ENCODE measurements around the gene ALK. TPM values are rescaled to one million over a fixed set of nuclear protein-coding genes. Genes with fewer than 3 reads are reported as not detected.
A peak's percentile ranks its signal among the peaks of the same experiment; 100 is the strongest.

ALK gene
- total and polyA plus RNA-seq, 2 experiments from 2014 or later, result 0.35 TPM; not detected in 1

GRCh38 chr2:29898999-29899398, 22.4 kb downstream of the ALK start:
- Mint-ChIP-seq H3K4me3 (no peak overlapping the region), H3K27me3 (ENCODE audit: insufficient read depth, low read depth, poor library complexity) (peaks cover 8% of the 10 kb centered on the region), H3K4me1 (peaks cover 63% of the 10 kb centered on the region), H3K9me3 (no peaks in the 10 kb centered on the region; the same call in 2 of the 3 replicates), H3K36me3 (ENCODE audit: low read depth) (no peaks in the 10 kb centered on the region), H3K27ac (no peak overlapping the region)
- Histone ChIP-seq H3K4me2 (peak overlapping the region; percentile 60), H2AFZ (peak overlapping the region; percentile 56), H3K36me3 (ENCODE audit: insufficient read depth) (no peaks in the 10 kb centered on the region), H3K4me1 (ENCODE audit: insufficient read depth) (peaks cover 76% of the 10 kb centered on the region), H4K20me1 (replicated peaks; ENCODE audit: insufficient read depth) (no peaks in the 10 kb centered on the region), H3K79me2 (replicated peaks; ENCODE audit: insufficient read depth) (no peaks in the 10 kb centered on the region), H3F3A (replicated peaks; ENCODE audit: low read depth) (no peaks in the 10 kb centered on the region), H3K9me2 (ENCODE audit: insufficient read depth) (0 out of 2 replicates have a peak, but pooled peaks cover 5% of the 10 kb centered on the region), H3K4me3 (no peak overlapping the region), H3K27me3 (ENCODE audit: insufficient read depth) (peaks cover 8% of the 10 kb centered on the region; the same call in 1 of the 2 replicates), H3K27ac (ENCODE audit: low read depth) (no peak overlapping the region)
- peak; percentile 11 for DNase-seq (ENCODE audit: low spot score)
- TF ChIP-seq ZNF114 (CRISPR knock-in tag; IDR thresholded peaks at IDR 0.05) (no peak), CTCF (conservative IDR thresholded peaks at IDR 0.05; ENCODE audit: low read depth in 2 of 2) (no peak), NANOG (IDR thresholded peaks at IDR 0.05; ENCODE audit: borderline replicate concordance) (no peak), CREB1 (CRISPR knock-in tag; IDR thresholded peaks at IDR 0.05; ENCODE audit: low read depth) (no peak), JUNB (IDR thresholded peaks at IDR 0.05; ENCODE audit: unreplicated experiment) (no peak), REST (IDR thresholded peaks at IDR 0.05; ENCODE audit: unreplicated experiment) (no peak), POLR2AphosphoS5 (IDR thresholded peaks at IDR 0.05; ENCODE audit: low read depth) (no peak)
- ATAC-seq, result peak; percentile 38

GRCh38 chr2:29894822-29895614, 26.4 kb downstream of the ALK start:
- H3K4me3 ChIP-seq, result no peak overlapping the region
- H3K27ac ChIP-seq (ENCODE audit: low read depth), result no peak overlapping the region
- H3K9me2 ChIP-seq (ENCODE audit: insufficient read depth), result no peaks in the 10 kb centered on the region
- Mint-ChIP-seq H3K9me3 (no peaks in the 10 kb centered on the region; the same call in 2 of the 3 replicates), H3K27me3 (ENCODE audit: insufficient read depth, low read depth, poor library complexity) (peaks cover 11% of the 10 kb centered on the region), H3K4me1 (peaks cover 38% of the 10 kb centered on the region), H3K27ac (no peak overlapping the region), H3K4me3 (no peak overlapping the region), H3K36me3 (ENCODE audit: low read depth) (no peaks in the 10 kb centered on the region)
- H3K79me2 ChIP-seq (replicated peaks; ENCODE audit: insufficient read depth), result no peaks in the 10 kb centered on the region
- DNase-seq (ENCODE audit: low spot score) (peak; percentile 11), ATAC-seq (peak; percentile 65)
- no peaks in the 10 kb centered on the region for H3F3A ChIP-seq (replicated peaks; ENCODE audit: low read depth)
- H3K27me3 ChIP-seq (ENCODE audit: insufficient read depth), result no peaks in the 10 kb centered on the region
- TF ChIP-seq STAT1 (IDR thresholded peaks at IDR 0.05; ENCODE audit: unreplicated experiment) (no peak), ETS1 (IDR thresholded peaks at IDR 0.05) (no peak), EZH2phosphoT487 (IDR thresholded peaks at IDR 0.05; ENCODE audit: unreplicated experiment) (no peak), ZNF331 (CRISPR knock-in tag; IDR thresholded peaks at IDR 0.05; ENCODE audit: low read depth) (no peak)
- peaks cover 40% of the 10 kb centered on the region for H3K4me1 ChIP-seq (ENCODE audit: insufficient read depth)
- H3K4me2 ChIP-seq, result no peak overlapping the region
- no peak overlapping the region for H2AFZ ChIP-seq
- no peaks in the 10 kb centered on the region for H4K20me1 ChIP-seq (replicated peaks; ENCODE audit: insufficient read depth)
- no peaks in the 10 kb centered on the region for H3K36me3 ChIP-seq (ENCODE audit: insufficient read depth)
